Transverse colon (tissue), 4 donors: Measurements from ENCODE around the gene NDUFAF3. TPM values are rescaled to one million over a fixed set of nuclear protein-coding genes. Genes with fewer than 3 reads are reported as not detected.

Experiments used
- DNase-seq: peaks from one replicate; pipeline ENCODE4 v3.0.0-alpha.2; 2019
- H3K27ac ChIP-seq, 4 donors: fragments of 200-600 bp; sonication (generic); 2 replicates each; pipeline ENCODE4 v1.5.1; 2016 to 2018; ENCODE audit warnings: inconsistent platforms in 4 of 4
- H3K27me3 ChIP-seq: fragments of 200-600 bp; sonication (generic); 2 replicates; pipeline ENCODE4 v1.5.1; 2017; ENCODE audit warnings: inconsistent platforms
- H3K36me3 ChIP-seq, 4 donors: fragments of 200-600 bp; sonication (generic); 2 replicates each; pipeline ENCODE4 v1.5.1; 2017 to 2019; ENCODE audit warnings: inconsistent platforms in 4 of 4
- H3K4me1 ChIP-seq, 4 donors: fragments of 200-600 bp; sonication (generic); 2 replicates each; pipeline ENCODE4 v1.5.1; 2017 to 2020; ENCODE audit warnings: inconsistent platforms in 4 of 4
- H3K4me3 ChIP-seq, 4 donors: fragments of 200-600 bp; sonication (generic); 1 replicate in 1 of 4; 2 replicates in 3 of 4; pipeline versions ENCODE4 v1.5.1 to v1.6.1; 2017 to 2019; ENCODE audit warnings: inconsistent platforms in 4 of 4
- H3K9me3 ChIP-seq, 2 donors: fragments of 200-600 bp; sonication (generic); 2 replicates each; pipeline ENCODE4 v1.5.1; 2017 to 2019; ENCODE audit warnings: inconsistent platforms in 2 of 2
- EP300 ChIP-seq: sonication (generic); formaldehyde crosslinking; IDR thresholded peaks from one replicate; pipeline ENCODE4 v1.6.1; 2017; ENCODE audit warnings: antibody characterized with exemption, low read depth
- POLR2A ChIP-seq: fragments of 450-650 bp; IDR thresholded peaks from one replicate; pipeline ENCODE4 v1.6.1; 2016; ENCODE audit warnings: antibody characterized with exemption, mild to moderate bottlenecking, moderate library complexity
- POLR2AphosphoS5 ChIP-seq, 3 donors: sonication (generic); formaldehyde crosslinking; IDR thresholded peaks; one replicate each; pipeline ENCODE4 v1.6.1; 2016; ENCODE audit warnings: antibody characterized with exemption in 3 of 3
- WGBS, 2 donors: methylation state at CpG; one replicate each; pipeline ENCODE4 v1.1.5; 2018; ENCODE audit warnings: low coverage in 1 of 2; 5-methylcytosine and 5-hydroxymethylcytosine counted together
- in situ Hi-C, 4 donors: fragments of 200-750 bp; cut with MboI; loops; one replicate each; pipeline versions ENCODE4 v1.15.0 to v1.15.1; 2017; ENCODE audit warnings: low sequenced_read_pairs in 3 of 4, low pct_ligation_motif_present in 1 of 4, low pct_unique_long_range_greater_than_20kb in 1 of 4
- intact Hi-C: fragments of 100-400 bp; cut with DNase I; formaldehyde crosslinking; loops from one replicate; pipeline ENCODE4 v1.15.1; 2023; ENCODE audit warnings: low total_unique reads
- small RNA-seq, 4 donors: library from RNA; depleted of rRNA; stranded (forward); fragments of <200 nt; gene quantifications; one replicate each; pipeline ENCODE3, GENCODE V24; 2016
- total RNA-seq, 4 donors: library from RNA; depleted of rRNA; stranded (reverse); fragments of >200 nt; gene quantifications; one replicate each; pipeline ENCODE4 v1.1.0, GENCODE V29; 2016
- TF ChIP-seq, protein P1 (sequence below), 5 experiments: fragments of 200-600 bp in 3 of 5; fragments of 450-650 bp in 2 of 5; sonication (generic) in 3 of 5; IDR thresholded peaks; 1 replicate in 2 of 5; 2 replicates in 3 of 5; pipeline ENCODE4 v1.5.1; 2016 to 2017; ENCODE audit warnings: antibody characterized with exemption in 5 of 5, inconsistent platforms in 3 of 5, mild to moderate bottlenecking in 2 of 5, moderate library complexity in 1 of 5

Gene NDUFAF3
- total RNA-seq, 4 donors from 2014 or later = 30.4 to 125 (median 88.1) TPM

DNA sequence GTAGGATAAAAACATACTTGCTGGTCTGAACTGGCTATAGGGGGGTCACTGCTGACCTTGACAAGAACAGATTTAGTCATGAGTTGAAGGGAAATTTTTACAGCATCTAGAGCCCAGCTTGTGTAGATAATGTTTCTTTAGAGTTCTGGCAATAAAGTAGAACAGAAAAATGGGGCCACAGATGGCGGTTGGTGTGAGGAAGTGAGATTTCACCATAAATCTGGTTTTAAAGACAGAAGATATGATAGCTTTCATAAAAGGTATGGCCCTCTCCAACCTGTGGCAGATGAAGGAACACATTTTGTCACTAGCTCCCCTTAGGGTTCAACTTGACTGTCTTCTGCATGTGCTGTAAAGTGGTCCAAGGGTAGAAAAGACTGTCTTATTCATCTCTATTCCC is 31.6 kb downstream of the NDUFAF3 start:
- H3K9me3 ChIP-seq = no peaks in the 10 kb centered on the region
- WGBS, 2 donors = 81 to 82% methylated on average over 1 of the region's 1 CpG
- peaks cover 0 to 6% (median 0%) of the 10 kb centered on the region in 4 donors for H3K4me1 ChIP-seq
- TF ChIP-seq, protein P1, sequence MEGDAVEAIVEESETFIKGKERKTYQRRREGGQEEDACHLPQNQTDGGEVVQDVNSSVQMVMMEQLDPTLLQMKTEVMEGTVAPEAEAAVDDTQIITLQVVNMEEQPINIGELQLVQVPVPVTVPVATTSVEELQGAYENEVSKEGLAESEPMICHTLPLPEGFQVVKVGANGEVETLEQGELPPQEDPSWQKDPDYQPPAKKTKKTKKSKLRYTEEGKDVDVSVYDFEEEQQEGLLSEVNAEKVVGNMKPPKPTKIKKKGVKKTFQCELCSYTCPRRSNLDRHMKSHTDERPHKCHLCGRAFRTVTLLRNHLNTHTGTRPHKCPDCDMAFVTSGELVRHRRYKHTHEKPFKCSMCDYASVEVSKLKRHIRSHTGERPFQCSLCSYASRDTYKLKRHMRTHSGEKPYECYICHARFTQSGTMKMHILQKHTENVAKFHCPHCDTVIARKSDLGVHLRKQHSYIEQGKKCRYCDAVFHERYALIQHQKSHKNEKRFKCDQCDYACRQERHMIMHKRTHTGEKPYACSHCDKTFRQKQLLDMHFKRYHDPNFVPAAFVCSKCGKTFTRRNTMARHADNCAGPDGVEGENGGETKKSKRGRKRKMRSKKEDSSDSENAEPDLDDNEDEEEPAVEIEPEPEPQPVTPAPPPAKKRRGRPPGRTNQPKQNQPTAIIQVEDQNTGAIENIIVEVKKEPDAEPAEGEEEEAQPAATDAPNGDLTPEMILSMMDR (IDR thresholded peaks at IDR 0.05) = no peak
- no peak for TF ChIP-seq POLR2A
- no peak for TF ChIP-seq POLR2AphosphoS5 (IDR thresholded peaks at IDR 0.05)
- no peak for TF ChIP-seq EP300
- no peak for DNase-seq
- H3K36me3 ChIP-seq = peaks cover 0 to 38% (median 14%) of the 10 kb centered on the region in 4 donors
- in situ Hi-C loops = no loop called here
- H3K4me3 ChIP-seq = no peak overlapping the region
- intact Hi-C loops = no loop called here
- no peak overlapping the region for H3K27ac ChIP-seq
- no peaks in the 10 kb centered on the region for H3K27me3 ChIP-seq

DNA sequence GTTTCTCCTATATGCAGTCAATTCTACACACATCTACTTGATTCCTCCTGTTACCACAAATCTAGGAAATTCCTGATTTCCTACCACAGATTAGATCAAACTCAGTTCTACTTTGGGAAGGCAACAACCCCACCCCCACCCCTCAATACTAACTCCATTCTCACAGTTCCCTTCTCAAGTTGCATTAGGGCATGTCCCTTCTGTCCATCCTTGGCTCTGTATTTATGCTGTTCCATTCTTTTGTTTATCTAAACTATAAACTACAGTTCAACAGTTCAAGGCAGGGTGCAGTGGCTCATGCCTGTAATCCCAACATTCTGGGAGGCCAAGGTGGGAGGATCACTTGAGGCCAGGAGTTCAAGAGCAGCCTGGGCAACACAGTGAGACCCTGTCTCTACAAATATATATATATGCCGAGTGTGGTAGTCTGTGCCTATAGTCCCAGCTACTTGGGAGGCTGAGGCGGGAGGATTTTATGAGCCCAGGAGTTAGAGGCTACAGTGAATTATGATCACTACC is 32.5 kb downstream of the NDUFAF3 start:
- TF ChIP-seq, protein P1 (IDR thresholded peaks at IDR 0.05) = no peak
- no peak for TF ChIP-seq EP300
- TF ChIP-seq POLR2AphosphoS5 (IDR thresholded peaks at IDR 0.05) = no peak
- no peak for TF ChIP-seq POLR2A
- H3K36me3 ChIP-seq = peaks cover 0 to 40% (median 15%) of the 10 kb centered on the region in 4 donors
- DNase-seq = no peak
- H3K27ac ChIP-seq = no peak overlapping the region
- H3K4me3 ChIP-seq = no peak overlapping the region
- 100% methylated on average over 2 of the region's 2 CpGs; no CpG with 5 or more reads in 1 of the 2 donors for WGBS, 2 donors
- H3K4me1 ChIP-seq = peaks cover 0 to 6% (median 0%) of the 10 kb centered on the region in 4 donors
- in situ Hi-C loops = no loop called here
- H3K9me3 ChIP-seq = no peaks in the 10 kb centered on the region
- intact Hi-C loops = no loop called here
- no peaks in the 10 kb centered on the region for H3K27me3 ChIP-seq

DNA sequence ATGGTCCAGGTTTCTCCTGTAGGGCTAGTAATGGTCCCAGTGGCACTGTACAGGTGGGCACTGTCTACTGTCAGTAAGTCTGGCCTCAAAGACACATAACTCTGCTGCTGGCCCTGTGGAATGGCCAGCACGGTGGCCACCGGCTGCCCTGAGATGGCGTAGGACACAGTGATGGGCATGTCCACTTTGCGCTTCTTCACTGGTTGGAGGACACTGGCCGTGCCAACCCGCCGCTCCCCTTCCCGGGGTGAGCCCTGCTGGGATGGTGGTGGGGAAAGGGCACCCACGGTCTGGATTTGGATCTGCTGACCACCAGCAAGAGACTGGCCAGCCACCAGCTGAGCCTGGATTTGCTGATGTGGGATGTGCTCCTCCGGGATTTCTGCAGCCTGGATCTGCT is 35.3 kb downstream of the NDUFAF3 start:
- TF ChIP-seq POLR2AphosphoS5 (IDR thresholded peaks at IDR 0.05) = no peak
- TF ChIP-seq, protein P1 (IDR thresholded peaks at IDR 0.05) = no peak
- TF ChIP-seq POLR2A = no peak
- no peak for TF ChIP-seq EP300
- Histone ChIP-seq H3K9me3 (no peaks in the 10 kb centered on the region), H3K4me1 (peaks cover 0 to 6% (median 0%) of the 10 kb centered on the region in 4 donors), H3K27ac (no peak overlapping the region), H3K27me3 (no peaks in the 10 kb centered on the region), H3K36me3 (peaks cover 0 to 50% (median 16%) of the 10 kb centered on the region in 4 donors), H3K4me3 (no peak overlapping the region)
- intact Hi-C loops = no loop called here
- 97% methylated on average over 10 of the region's 10 CpGs; no CpG with 5 or more reads in 1 of the 2 donors for WGBS, 2 donors
- in situ Hi-C loops = no loop called here
- no peak for DNase-seq

DNA sequence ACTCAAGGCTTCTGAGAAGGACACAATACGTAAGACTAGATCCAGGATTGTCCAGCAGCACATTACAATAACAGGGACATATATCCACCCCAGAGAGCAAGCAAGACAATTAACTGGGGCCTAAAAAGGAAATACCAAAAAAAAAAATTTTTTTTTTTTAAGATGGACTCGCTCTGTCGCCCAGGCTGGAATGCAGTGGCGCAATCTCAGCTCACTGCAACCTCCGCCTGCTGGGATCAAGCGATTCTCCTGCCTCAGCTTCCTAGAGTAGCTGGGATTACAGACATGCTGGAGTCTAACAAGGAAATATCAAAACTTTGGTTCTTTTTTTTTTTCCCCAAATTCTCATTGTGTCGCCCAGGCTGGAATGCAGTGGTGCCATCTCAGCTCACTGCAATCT is 36.1 kb downstream of the NDUFAF3 start:
- H3K4me3 ChIP-seq = no peak overlapping the region
- TF ChIP-seq, protein P1 (IDR thresholded peaks at IDR 0.05) = no peak
- TF ChIP-seq EP300 (no peak), POLR2A (no peak), POLR2AphosphoS5 (IDR thresholded peaks at IDR 0.05) (no peak)
- H3K4me1 ChIP-seq = peaks cover 0 to 6% (median 0%) of the 10 kb centered on the region in 4 donors
- H3K27ac ChIP-seq = no peak overlapping the region
- no peaks in the 10 kb centered on the region for H3K27me3 ChIP-seq
- no peaks in the 10 kb centered on the region for H3K9me3 ChIP-seq
- in situ Hi-C loops = no loop called here
- peaks cover 0 to 50% (median 15%) of the 10 kb centered on the region in 4 donors for H3K36me3 ChIP-seq
- DNase-seq = no peak
- 87 to 93% methylated on average over 7 of the region's 7 CpGs for WGBS, 2 donors
- intact Hi-C loops = no loop called here

Small RNAs within 50 kb of the gene (small RNA-seq; reads per million reads assigned to genes)
- gene MIR191 = 7,556 to 14,897 (median 13,428) reads per million in 4 donors
- gene MIR425 = 51.4 to 200 (median 75.7) reads per million in 4 donors

Other genes with a start within 250 kb of the NDUFAF3 start
- gene PRKAR2A, start 174.2 kb upstream of the NDUFAF3 start, total RNA-seq = 10 to 100 TPM; 20.3 to 59.1 (median 40.8) TPM
- 10 to 100 TPM in 3 of 4 donors, 1 to 10 TPM in 1; 8.4 to 83.8 (median 31.7) TPM for gene SLC25A20, start 123.2 kb upstream of the NDUFAF3 start, total RNA-seq
- 100 to 1,000 TPM in 3 of 4 donors, 10 to 100 TPM in 1; 82.6 to 269 (median 115) TPM for gene ARIH2, start 103.3 kb upstream of the NDUFAF3 start, total RNA-seq
- 100 to 1,000 TPM in 1 of 4 donors, 10 to 100 TPM in 3; 43.4 to 100 (median 76.6) TPM for gene P4HTM, start 31.9 kb upstream of the NDUFAF3 start, total RNA-seq
- 100 to 1,000 TPM in 3 of 4 donors, 10 to 100 TPM in 1; 76.0 to 162 (median 146) TPM for gene WDR6, start 14.7 kb upstream of the NDUFAF3 start, total RNA-seq
- 100 to 1,000 TPM in 1 of 4 donors, 10 to 100 TPM in 3; 30.4 to 136 (median 42.0) TPM for gene DALRD3, start 3.5 kb upstream of the NDUFAF3 start, total RNA-seq
- gene IMPDH2, start 7.3 kb downstream of the NDUFAF3 start, total RNA-seq = 100 to 1,000 TPM in 1 of 4 donors, 10 to 100 TPM in 3; 25.1 to 106 (median 72.7) TPM
- gene QRICH1, start 72.0 kb downstream of the NDUFAF3 start, total RNA-seq = 100 to 1,000 TPM in 1 of 4 donors, 10 to 100 TPM in 3; 76.4 to 122 (median 84.7) TPM
- 100 to 1,000 TPM; 403 to 873 (median 447) TPM for gene QARS1, start 82.6 kb downstream of the NDUFAF3 start, total RNA-seq
- gene USP19, start 98.7 kb downstream of the NDUFAF3 start, total RNA-seq = 10 to 100 TPM; 66.5 to 86.2 (median 71.7) TPM
- 100 to 1,000 TPM; 141 to 290 (median 177) TPM for gene LAMB2, start 110.9 kb downstream of the NDUFAF3 start, total RNA-seq
- 10 to 100 TPM; 26.2 to 33.9 (median 31.3) TPM for gene CCDC71, start 144.2 kb downstream of the NDUFAF3 start, total RNA-seq
- 10 to 100 TPM in 2 of 4 donors, 1 to 10 TPM in 2; 4.5 to 23.5 (median 13.4) TPM for gene KLHDC8B, start 149.5 kb downstream of the NDUFAF3 start, total RNA-seq